Measurements from ENCODE around the gene IQGAP3.
A peak's percentile ranks its signal among the peaks of the same experiment; 100 is the strongest.

DNA sequence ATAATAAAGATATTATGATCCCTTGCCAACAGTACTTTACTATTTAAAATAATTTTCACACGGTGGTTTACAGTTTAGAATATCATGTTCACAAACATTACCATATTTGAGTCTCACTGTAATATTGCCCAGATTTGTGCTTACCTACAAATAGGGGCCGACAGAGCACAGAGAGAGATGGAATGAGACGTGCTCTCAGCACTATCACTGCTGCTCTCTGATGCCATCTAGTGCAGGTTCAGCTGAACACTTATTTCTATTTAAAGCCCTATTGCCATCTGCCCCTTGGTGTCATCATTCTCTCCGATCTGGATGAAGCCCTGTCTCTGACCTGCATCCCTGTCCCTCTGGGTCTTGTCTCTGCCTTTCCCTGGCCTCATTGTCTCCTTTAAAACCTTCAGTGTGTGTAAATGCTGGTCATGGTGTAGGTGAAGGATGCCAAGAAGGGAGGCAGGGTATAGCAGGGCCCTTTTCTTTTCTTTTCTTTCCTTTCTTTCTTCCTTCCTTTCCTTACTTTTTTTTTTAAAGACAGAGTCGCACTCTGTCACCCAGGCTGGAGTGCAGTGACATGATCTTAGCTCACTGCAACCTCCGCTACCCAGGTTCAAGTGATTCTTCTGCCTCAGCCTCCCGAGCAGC is 35.8 kb upstream of the IQGAP3 start:
- TF ChIP-seq, protein P1, sequence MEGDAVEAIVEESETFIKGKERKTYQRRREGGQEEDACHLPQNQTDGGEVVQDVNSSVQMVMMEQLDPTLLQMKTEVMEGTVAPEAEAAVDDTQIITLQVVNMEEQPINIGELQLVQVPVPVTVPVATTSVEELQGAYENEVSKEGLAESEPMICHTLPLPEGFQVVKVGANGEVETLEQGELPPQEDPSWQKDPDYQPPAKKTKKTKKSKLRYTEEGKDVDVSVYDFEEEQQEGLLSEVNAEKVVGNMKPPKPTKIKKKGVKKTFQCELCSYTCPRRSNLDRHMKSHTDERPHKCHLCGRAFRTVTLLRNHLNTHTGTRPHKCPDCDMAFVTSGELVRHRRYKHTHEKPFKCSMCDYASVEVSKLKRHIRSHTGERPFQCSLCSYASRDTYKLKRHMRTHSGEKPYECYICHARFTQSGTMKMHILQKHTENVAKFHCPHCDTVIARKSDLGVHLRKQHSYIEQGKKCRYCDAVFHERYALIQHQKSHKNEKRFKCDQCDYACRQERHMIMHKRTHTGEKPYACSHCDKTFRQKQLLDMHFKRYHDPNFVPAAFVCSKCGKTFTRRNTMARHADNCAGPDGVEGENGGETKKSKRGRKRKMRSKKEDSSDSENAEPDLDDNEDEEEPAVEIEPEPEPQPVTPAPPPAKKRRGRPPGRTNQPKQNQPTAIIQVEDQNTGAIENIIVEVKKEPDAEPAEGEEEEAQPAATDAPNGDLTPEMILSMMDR (conservative IDR thresholded peaks at IDR 0.05; ENCODE audit: low read depth, low read length), result peak; percentile 86
- TF ChIP-seq, protein P2, sequence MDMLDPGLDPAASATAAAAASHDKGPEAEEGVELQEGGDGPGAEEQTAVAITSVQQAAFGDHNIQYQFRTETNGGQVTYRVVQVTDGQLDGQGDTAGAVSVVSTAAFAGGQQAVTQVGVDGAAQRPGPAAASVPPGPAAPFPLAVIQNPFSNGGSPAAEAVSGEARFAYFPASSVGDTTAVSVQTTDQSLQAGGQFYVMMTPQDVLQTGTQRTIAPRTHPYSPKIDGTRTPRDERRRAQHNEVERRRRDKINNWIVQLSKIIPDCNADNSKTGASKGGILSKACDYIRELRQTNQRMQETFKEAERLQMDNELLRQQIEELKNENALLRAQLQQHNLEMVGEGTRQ (IDR thresholded peaks at IDR 0.05; ENCODE audit: low read depth, low read length), result no peak
- peak; percentile 82 for TF ChIP-seq RAD21 (IDR thresholded peaks at IDR 0.05; ENCODE audit: low read length)
- TF ChIP-seq, protein P3, sequence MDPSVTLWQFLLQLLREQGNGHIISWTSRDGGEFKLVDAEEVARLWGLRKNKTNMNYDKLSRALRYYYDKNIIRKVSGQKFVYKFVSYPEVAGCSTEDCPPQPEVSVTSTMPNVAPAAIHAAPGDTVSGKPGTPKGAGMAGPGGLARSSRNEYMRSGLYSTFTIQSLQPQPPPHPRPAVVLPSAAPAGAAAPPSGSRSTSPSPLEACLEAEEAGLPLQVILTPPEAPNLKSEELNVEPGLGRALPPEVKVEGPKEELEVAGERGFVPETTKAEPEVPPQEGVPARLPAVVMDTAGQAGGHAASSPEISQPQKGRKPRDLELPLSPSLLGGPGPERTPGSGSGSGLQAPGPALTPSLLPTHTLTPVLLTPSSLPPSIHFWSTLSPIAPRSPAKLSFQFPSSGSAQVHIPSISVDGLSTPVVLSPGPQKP (IDR thresholded peaks at IDR 0.05; ENCODE audit: borderline replicate concordance, low read depth, low read length), result no peak
- peak; percentile 53 for TF ChIP-seq CEBPB (IDR thresholded peaks at IDR 0.05; ENCODE audit: low read depth, low read length)
- TF ChIP-seq POLR2A (IDR thresholded peaks at IDR 0.05; ENCODE audit: low read depth, low read length), result no peak
- TF ChIP-seq RFX5 (IDR thresholded peaks at IDR 0.05; ENCODE audit: low read depth, low read length), result no peak
- TF ChIP-seq SMC3 (IDR thresholded peaks at IDR 0.05; ENCODE audit: low read depth, low read length), result peak; percentile 83
- no peak for TF ChIP-seq BHLHE40 (IDR thresholded peaks at IDR 0.05; ENCODE audit: low read depth, low read length)
- no peak for TF ChIP-seq MXI1 (IDR thresholded peaks at IDR 0.05; ENCODE audit: borderline replicate concordance, low read depth, low read length)
